ENCODE data around the gene SCRN1.

DNA sequence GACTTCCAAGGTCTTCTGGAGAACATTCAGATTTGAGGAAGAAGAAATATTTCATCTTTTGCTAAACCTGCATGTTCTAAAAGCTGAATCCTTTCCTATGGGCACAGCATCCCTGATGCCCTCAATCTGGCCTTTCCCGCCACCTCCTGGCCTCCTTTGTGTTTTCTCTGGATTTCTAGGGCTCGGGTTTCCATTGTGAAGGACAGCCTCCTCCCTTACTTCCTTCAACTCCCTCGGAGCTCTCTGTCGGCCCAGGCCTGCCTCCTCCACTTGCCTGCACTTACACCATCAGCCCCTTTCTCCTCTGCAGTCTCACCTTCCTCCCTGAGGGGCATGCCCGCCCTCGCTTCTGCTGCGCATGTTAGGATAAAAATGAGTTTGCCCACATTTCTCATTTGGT is 107.9 kb downstream of the SCRN1 start:
- TF ChIP-seq, protein P1, sequence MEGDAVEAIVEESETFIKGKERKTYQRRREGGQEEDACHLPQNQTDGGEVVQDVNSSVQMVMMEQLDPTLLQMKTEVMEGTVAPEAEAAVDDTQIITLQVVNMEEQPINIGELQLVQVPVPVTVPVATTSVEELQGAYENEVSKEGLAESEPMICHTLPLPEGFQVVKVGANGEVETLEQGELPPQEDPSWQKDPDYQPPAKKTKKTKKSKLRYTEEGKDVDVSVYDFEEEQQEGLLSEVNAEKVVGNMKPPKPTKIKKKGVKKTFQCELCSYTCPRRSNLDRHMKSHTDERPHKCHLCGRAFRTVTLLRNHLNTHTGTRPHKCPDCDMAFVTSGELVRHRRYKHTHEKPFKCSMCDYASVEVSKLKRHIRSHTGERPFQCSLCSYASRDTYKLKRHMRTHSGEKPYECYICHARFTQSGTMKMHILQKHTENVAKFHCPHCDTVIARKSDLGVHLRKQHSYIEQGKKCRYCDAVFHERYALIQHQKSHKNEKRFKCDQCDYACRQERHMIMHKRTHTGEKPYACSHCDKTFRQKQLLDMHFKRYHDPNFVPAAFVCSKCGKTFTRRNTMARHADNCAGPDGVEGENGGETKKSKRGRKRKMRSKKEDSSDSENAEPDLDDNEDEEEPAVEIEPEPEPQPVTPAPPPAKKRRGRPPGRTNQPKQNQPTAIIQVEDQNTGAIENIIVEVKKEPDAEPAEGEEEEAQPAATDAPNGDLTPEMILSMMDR (IDR thresholded peaks at IDR 0.05): no peak
- TF ChIP-seq POLR2AphosphoS5 (IDR thresholded peaks at IDR 0.05): no peak

Measured in prostate gland (tissue), 2 donors.